ENCODE measurements around the gene CTDSPL. TPM values are rescaled to one million over a fixed set of nuclear protein-coding genes. Genes with fewer than 3 reads are reported as not detected.
A peak's percentile ranks its signal among the peaks of the same experiment; 100 is the strongest.

The CTDSPL gene
- total RNA-seq, 1 experiment from 2014 or later: 6.1 TPM

DNA sequence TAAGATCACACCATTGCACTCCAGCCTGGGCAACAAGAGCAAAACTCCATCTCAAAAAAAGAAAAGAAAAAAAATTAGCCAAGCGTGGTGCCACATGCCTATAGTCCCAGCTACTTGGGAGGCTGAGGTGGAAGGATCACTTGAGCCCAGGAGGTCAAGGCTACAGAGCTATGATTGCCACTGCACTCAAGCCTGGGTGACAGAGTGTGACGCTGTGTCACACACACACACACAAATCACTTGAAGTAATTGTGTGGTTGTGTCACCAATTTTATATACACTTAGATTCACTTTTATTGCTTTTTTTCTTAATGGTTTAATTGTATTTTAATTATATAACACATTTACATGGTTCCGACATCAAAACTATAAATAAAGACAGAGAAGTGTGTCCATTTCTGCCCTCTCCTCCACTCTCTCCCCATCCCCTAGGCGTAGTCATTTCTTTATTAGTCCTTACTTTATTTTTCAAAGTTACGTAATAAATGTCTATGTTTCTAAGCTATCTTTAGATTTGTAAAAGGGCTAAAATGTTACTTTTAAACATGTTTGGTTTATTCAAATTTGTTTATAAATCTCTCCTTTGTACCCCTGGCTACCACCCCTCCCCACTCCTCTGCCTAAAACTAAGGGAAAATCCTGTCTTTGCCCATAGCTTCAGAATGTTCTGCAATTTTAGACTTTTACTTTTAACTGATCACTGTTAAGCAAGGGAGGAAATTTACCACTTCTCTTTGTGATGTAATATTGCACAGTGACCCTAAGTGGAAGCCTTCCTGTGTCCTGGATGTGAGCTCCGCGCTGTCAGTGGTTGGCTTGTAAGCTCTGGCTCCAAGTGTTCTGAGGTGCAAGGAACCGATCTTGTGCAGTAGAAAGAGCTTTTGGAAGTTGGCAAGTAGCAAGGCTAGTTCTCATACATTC, 118.1 kb downstream of the CTDSPL start:
- no peak overlapping the region for H3K4me3 ChIP-seq (ENCODE audit: low read length)
- POLR2A ChIA-PET (ENCODE audit: unreplicated experiment): no interaction called here
- H3K79me2 ChIP-seq (ENCODE audit: low read length): no peaks in the 10 kb centered on the region
- no peak overlapping the region for H2AFZ ChIP-seq (ENCODE audit: low read length)
- no peak overlapping the region for H3K4me2 ChIP-seq (ENCODE audit: low read length)
- H3K9me3 ChIP-seq (ENCODE audit: low read length): no peaks in the 10 kb centered on the region
- peaks cover 13% of the 10 kb centered on the region for H3K4me1 ChIP-seq (ENCODE audit: insufficient read depth, low read length)
- intact Hi-C loops (cut with micrococcal nuclease): no loop called here
- H3K9me2 ChIP-seq (replicated peaks; ENCODE audit: low read length): no peaks in the 10 kb centered on the region
- H3K27ac ChIP-seq (ENCODE audit: low read length): no peak overlapping the region
- CTCF ChIA-PET: interaction anchor here (0.6 to 1.5 kb wide), 2 partner anchors 17 kb away, joined by 3 read pairs; no protein-coding TSS in a partner anchor
- no TSS peak for BruUV-seq (replicated peaks)
- no peaks in the 10 kb centered on the region for H3K27me3 ChIP-seq (ENCODE audit: low read length)
- H4K20me1 ChIP-seq (ENCODE audit: low read length): no peaks in the 10 kb centered on the region
- DNase-seq (no peak), ATAC-seq (no peak)
- TF ChIP-seq EZH2 (IDR thresholded peaks at IDR 0.05; ENCODE audit: low read length, unreplicated experiment) (no peak), EZH2phosphoT487 (IDR thresholded peaks at IDR 0.05; ENCODE audit: borderline replicate concordance, low read length) (no peak)
- TF ChIP-seq, protein P1, sequence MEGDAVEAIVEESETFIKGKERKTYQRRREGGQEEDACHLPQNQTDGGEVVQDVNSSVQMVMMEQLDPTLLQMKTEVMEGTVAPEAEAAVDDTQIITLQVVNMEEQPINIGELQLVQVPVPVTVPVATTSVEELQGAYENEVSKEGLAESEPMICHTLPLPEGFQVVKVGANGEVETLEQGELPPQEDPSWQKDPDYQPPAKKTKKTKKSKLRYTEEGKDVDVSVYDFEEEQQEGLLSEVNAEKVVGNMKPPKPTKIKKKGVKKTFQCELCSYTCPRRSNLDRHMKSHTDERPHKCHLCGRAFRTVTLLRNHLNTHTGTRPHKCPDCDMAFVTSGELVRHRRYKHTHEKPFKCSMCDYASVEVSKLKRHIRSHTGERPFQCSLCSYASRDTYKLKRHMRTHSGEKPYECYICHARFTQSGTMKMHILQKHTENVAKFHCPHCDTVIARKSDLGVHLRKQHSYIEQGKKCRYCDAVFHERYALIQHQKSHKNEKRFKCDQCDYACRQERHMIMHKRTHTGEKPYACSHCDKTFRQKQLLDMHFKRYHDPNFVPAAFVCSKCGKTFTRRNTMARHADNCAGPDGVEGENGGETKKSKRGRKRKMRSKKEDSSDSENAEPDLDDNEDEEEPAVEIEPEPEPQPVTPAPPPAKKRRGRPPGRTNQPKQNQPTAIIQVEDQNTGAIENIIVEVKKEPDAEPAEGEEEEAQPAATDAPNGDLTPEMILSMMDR (conservative IDR thresholded peaks at IDR 0.05; ENCODE audit: low read depth, low read length): no peak
- no peaks in the 10 kb centered on the region for H3F3A ChIP-seq (ENCODE audit: low read length, unreplicated experiment)
- H3K36me3 ChIP-seq (ENCODE audit: low read depth, low read length): no peaks in the 10 kb centered on the region
- no peak overlapping the region for H3K9ac ChIP-seq (ENCODE audit: low read length)

DNA sequence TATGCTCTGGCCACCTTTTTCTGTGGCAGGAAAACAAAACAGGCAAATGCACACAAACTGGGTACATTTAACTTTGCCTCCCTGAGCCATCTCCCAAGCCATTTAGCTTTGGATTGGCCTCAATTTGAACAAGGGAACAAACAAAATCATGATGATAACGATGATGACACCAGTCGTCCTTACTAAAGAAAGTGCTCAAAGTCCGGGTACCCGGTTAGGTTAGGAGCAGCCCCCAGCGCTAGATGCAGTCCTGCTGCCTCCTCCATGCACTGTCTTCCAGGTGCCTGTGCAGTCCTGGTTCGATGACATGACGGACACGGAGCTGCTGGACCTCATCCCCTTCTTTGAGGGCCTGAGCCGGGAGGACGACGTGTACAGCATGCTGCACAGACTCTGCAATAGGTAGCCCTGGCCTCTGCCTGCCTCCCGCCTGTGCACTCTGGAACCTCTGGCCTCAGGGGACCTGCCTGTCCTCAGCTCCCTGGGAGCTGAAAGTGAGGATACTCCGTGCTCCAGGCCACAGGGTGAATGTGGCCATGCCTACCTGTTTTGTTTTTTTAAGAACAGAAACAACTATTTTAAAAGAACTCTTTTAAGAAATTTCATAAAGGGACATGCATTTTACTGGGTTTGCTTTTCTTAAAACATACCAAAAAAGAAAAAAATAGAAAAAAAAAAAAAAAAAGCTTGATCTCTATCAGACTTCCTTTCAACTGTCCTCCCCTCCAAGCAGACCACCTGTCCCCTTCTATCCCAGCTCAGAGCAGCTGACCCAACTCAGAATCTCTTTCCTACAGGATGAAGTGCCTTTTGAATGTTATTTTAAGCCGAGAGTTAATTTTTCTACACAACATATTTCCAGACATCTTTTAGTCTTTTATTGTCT, 119.0 kb downstream of the CTDSPL start:
- Histone ChIP-seq H4K20me1 (ENCODE audit: low read length) (no peaks in the 10 kb centered on the region), H3K4me1 (ENCODE audit: insufficient read depth, low read length) (peaks cover 13% of the 10 kb centered on the region), H3K9ac (ENCODE audit: low read length) (no peak overlapping the region), H3K9me2 (replicated peaks; ENCODE audit: low read length) (no peaks in the 10 kb centered on the region), H2AFZ (ENCODE audit: low read length) (no peak overlapping the region), H3K36me3 (ENCODE audit: low read depth, low read length) (no peaks in the 10 kb centered on the region), H3K27ac (ENCODE audit: low read length) (peak overlapping the region; percentile 21; the same call in 1 of the 2 replicates), H3K79me2 (ENCODE audit: low read length) (no peaks in the 10 kb centered on the region), H3K27me3 (ENCODE audit: low read length) (no peaks in the 10 kb centered on the region), H3K9me3 (ENCODE audit: low read length) (no peaks in the 10 kb centered on the region), H3K4me3 (ENCODE audit: low read length) (no peak overlapping the region), H3K4me2 (ENCODE audit: low read length) (0 out of 2 replicates have a peak overlapping the region, but pooled peaks have one; percentile 21), H3F3A (ENCODE audit: low read length, unreplicated experiment) (no peaks in the 10 kb centered on the region)
- ChIA-PET CTCF (interaction anchor here (0.6 kb wide), 1 partner anchor 16 kb away, joined by 3 read pairs; no protein-coding TSS in a partner anchor), POLR2A (ENCODE audit: unreplicated experiment) (interaction anchor here (0.6 kb wide), 2 partner anchors 643 to 920 kb away, joined by 3 to 5 read pairs; no protein-coding TSS in a partner anchor)
- DNase-seq: no peak
- ATAC-seq: 0 out of 2 replicates have a peak, but pooled peaks have one; percentile 19
- TF ChIP-seq EZH2 (IDR thresholded peaks at IDR 0.05; ENCODE audit: low read length, unreplicated experiment) (no peak), EZH2phosphoT487 (IDR thresholded peaks at IDR 0.05; ENCODE audit: borderline replicate concordance, low read length) (no peak)
- TF ChIP-seq, protein P1 (conservative IDR thresholded peaks at IDR 0.05; ENCODE audit: low read depth, low read length): no peak
- BruUV-seq (replicated peaks): no TSS peak
- intact Hi-C loops (cut with micrococcal nuclease): no loop called here
